SKM-1 treated with dmso at 0.1 percent for 144 hours (cell line): ENCODE results near the gene CARD11.
"Not testable (repeated sequence)": the region's sequence is repeated elsewhere in the genome, so short reads cannot be mapped to it uniquely, and the experiment has no call there.

Experiments
- DNase-seq: peaks from one replicate; lab custom pipeline; 2025; ENCODE audit not compliant: unreplicated experiment; lab: John Stamatoyannopoulos, UW

Gene CARD11

DNA sequence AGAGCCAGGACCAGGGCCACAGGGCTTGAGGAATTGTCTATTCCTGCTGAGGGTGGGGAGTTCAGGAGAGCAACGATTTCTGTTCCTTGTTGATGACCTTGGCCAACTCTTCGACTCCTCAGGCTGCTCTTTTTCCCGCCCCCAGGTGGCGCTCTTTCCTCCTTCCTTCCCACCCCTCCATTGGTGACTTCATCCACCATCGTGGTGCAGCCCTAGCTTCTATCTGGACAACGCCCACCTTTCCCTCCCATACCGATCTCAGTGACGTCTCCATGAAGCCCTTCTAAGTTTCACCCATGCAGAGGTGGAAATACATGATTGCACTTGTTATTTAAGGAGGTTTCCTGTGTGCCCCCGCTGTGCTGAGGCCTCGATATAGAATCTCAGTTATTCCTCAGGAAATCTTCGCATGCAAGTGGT is 22.1 kb upstream of the CARD11 start:
- DNase-seq, result peak; percentile 23

DNA sequence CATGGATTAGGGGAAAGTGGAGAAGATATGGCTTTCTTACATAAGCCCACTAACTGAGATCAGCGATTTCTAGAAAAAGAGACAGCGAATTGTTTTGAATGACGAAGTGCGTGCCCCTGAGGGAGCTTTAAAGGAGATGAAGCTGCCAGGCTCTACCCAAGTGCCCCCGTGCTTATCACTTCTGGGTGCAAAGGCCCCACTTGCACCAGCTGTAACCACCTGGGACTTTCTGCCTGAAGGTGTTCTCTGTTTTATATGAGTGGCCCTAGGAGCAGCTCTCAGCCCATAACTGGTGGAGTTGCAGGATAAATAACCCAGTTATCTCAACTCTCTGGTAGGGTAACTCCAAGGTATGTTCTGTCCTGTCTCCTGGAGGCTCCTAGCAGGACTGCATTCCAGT is 20.4 kb upstream of the CARD11 start:
- DNase-seq, result no peak

- no peak for DNase-seq
Observed at GRCh38 chr7:3063016-3063753, 19.5 kb upstream of the CARD11 start.

- no peak for DNase-seq
Observed at GRCh38 chr7:3057066-3057420, 13.4 kb upstream of the CARD11 start.

GRCh38 chr7:3056234-3057065 is 12.8 kb upstream of the CARD11 start:
- no peak for DNase-seq

DNA sequence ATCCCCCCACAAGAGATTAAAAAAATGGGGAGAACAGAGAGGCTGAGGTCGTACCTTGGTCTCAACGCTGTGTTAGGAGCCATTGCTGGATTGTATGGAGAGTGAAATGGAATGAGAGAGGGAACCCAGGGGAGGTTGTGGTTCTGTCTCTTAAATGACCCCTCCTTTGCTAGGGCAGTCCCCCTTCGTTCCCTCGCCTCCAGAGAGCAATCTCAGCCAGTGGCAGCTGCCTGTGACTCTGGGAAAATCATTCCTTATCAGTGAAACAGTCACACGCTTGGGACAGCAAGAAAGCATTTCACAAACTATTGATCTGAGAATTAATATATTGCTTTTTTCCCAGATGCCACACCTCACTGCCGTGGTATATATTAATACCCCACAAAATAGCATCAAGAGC is 12.0 kb upstream of the CARD11 start:
- DNase-seq, result no peak

DNA sequence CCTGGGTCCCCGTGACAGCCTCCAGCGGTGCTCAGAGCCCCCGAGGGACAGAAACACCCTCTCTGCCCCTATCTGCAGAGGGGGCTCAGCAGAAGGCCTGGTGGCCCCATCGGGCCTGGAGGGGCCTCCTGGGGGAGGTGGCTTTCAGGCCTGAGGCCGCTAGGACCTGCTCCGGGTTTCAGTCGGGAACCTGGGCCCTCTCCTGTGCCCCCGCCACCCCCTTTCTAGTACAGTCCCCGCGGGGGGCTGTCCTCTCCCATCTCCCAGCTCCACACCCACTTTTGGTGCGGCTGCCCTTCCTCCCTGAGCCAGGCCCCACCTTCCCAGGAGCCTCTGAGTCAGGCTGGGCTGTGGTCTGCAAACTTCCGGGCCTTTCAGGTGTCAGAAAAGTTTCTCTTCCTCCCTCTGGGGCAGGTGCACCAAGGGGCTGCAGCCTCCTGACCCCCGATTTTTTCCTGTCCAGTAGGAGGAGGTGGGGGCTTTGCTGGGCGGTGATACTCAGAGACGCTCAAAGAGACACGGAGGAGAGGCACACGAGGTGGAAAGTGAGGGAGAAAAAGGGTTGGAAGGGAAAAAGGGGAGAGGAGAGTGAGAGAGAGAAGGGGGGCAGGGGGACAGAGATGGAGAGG is 692 bp downstream of the CARD11 start:
- no peak for DNase-seq

GRCh38 chr7:3041986-3042675 is 1.5 kb downstream of the CARD11 start:
- no peak for DNase-seq

DNA sequence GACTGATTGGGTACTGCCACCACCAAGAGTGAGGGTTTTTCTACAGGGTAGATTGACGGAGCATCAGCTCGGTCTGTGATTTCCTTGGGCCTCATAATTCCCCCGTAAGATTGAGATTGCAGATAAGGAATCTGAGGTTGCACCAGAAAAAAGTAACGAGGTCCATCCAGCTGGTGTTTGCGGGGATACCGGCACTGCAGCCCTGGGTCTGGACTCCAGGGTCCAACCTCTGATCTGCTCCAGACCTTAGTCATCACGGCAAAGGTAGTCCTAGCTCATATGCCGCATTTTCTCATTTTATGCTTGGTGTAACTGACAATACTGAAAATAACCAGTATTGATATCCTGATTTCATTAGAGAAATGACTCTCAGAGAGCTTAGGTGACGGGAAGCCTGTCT is 3.9 kb downstream of the CARD11 start:
- DNase-seq, result no peak

- not testable (repeated sequence) for DNase-seq
Observed at GRCh38 chr7:3038011-3038410, 5.7 kb downstream of the CARD11 start.

GRCh38 chr7:3037259-3037658 is 6.4 kb downstream of the CARD11 start:
- no peak for DNase-seq

DNA sequence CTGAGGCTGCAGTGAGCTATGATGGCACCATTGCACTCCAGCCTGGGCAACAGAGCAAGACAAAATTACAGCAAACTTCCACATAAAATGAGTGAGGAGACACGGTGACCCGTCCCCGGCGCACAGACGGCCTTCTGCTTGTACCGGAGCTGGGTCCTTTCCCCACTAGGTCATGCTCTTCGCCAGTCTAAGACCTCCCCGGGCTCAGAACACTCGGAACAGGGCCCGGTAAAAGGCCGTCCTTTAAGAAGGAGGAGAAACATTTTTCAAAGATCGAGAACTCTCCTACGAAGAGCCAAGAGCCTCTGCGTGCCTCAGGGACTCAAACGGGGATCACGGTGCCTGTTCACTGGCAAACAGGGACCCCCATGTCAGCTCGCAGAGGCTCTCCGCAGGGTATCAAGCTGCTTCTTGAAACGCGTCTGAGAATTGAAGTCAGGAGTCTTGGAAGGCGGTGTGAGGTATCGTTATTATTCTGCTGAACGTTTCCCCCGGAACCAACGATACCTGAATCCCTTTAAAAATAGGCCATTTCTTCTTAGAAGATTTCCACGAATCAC is 9.0 kb downstream of the CARD11 start:
- no peak for DNase-seq

GRCh38 chr7:3033581-3033980 is 10.1 kb downstream of the CARD11 start:
- DNase-seq, result no peak

DNA sequence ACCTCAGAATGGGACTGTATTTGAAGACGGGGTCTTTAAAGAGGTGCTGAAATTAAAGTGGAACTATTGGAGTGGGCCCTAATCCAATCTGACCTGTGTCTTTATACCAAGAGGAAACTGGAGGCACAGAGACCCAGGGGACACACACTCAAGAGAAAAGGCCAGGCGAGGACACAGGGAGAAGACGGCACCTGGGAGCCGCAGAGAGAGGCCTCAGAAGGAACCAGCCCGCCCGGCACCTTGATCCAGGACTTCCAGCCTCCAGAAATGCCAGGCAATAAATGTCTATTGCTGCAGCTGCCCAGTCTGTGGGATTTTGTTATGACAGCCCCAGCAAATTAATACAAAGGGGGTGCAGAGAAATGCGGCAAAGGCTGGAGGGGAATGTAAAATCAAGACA is 10.5 kb downstream of the CARD11 start:
- no peak for DNase-seq

DNA sequence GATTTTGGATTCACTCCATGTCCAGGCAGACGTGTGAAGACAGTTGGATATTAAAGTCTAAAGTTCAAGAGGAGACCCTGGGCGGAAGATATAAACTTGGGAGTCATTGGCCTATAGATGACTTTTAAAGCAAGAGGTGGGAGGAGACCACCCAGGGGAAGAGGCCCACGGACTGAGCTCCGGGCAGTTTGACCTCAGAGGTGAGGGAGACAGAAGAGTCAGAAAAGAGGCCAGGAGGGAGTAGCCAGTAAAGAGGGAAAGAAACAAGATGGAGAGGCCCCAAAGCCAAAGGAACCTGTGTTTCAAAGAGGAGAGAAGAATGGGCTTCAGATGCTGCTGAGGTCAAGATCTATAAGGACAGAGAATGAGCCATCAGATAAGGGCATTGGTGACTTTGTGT is 11.4 kb downstream of the CARD11 start:
- no peak for DNase-seq

GRCh38 chr7:3029138-3029537 is 14.5 kb downstream of the CARD11 start:
- no peak for DNase-seq

- DNase-seq, result no peak
Observed at GRCh38 chr7:3028758-3029093, 14.9 kb downstream of the CARD11 start.

DNA sequence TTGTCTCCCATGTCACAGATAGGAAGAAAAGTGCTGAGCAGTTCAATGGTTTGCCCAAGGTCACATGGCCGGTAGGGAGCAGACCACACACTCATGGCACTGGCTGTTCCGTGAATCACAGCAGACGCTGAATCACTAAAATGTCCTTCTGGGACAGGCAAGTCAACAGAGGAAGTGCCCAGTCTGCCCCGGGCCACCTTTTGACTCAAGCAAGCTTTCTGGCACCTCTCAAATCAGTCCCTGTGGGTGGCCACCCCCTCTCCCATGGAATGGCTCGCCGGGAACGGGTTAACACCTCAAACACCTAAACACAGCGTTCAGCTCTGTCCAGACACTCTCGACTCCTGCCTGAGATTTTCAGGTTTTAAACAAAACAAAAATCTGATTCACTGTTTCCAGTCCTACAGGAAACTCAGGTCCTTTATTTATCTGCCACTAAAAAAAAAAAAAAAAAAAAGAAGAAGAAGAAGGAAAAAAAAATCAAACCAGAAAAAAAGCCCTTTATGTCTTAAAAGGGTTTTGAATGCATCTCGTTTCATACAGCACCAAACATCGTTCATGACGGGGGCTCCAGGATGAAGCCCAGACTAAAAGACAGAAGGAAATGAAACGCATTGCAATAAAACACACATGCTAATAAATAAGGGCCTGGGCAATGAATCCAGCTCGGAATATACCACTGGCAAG is 15.5 kb downstream of the CARD11 start:
- DNase-seq, result no peak

- no peak for DNase-seq
Observed at GRCh38 chr7:3027005-3027845, 16.4 kb downstream of the CARD11 start.

GRCh38 chr7:3025616-3026015 is 18.1 kb downstream of the CARD11 start:
- no peak for DNase-seq
